GM10266 (cell line): ENCODE data around the gene FOXO1.

ENCODE experiments used
- DNase-seq: peaks from one replicate; pipeline ENCODE4 v3.0.0; 2012; ENCODE audit errors: extremely low spot score
- CTCF ChIP-seq: IDR thresholded peaks from 2 replicates; pipeline ENCODE4 v1.5.1; 2012; ENCODE audit warnings: mild to moderate bottlenecking, low read depth; ENCODE audit not compliant: control insufficient read depth, insufficient read depth; ENCODE audit errors: missing control alignments

Gene FOXO1

GRCh38 chr13:40514802-40515201, 151.6 kb downstream of the FOXO1 start:
- TF ChIP-seq CTCF, result no peak
- DNase-seq, result no peak

GRCh38 chr13:40509876-40510275, 156.6 kb downstream of the FOXO1 start:
- no peak for TF ChIP-seq CTCF
- DNase-seq, result no peak

GRCh38 chr13:40508767-40509342, 157.6 kb downstream of the FOXO1 start:
- DNase-seq, result no peak
- TF ChIP-seq CTCF, result no peak

- TF ChIP-seq CTCF, result no peak
- no peak for DNase-seq
Measured at GRCh38 chr13:40508127-40508526, 158.3 kb downstream of the FOXO1 start.

- no peak for DNase-seq
- no peak for TF ChIP-seq CTCF
Measured at GRCh38 chr13:40506592-40507446, 159.6 kb downstream of the FOXO1 start.
